NCI-H1694 treated with DMSO at 0.1 percent for 48 hours (cell line): ENCODE measurements around the gene SPATA31E1.
"Not testable (repeated sequence)": the region's sequence is repeated elsewhere in the genome, so short reads cannot be mapped to it uniquely, and the experiment has no call there.

ENCODE experiments used
- DNase-seq: peaks from one replicate; lab custom pipeline; 2025; lab: John Stamatoyannopoulos, UW

SPATA31E1 gene

DNA sequence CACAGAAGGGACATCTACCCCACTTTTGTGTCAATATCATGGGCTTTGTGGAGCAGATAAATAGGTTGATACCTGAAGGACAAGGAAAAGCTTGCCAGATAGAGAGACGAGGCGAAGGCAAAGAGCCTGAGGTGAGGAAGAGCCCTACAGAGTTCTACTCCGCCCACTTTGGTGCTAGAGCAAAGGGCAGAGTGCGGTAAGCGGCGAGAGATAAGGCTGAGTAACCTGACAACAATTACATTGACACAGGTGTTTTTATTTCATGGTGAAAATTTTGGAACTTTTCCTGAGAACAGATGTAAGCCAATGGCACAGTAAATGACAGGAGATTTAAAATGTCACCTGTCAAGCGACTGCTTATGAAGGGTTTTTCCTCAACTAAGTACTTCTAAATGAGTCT, 51.8 kb downstream of the SPATA31E1 start:
- not testable (repeated sequence) for DNase-seq

DNA sequence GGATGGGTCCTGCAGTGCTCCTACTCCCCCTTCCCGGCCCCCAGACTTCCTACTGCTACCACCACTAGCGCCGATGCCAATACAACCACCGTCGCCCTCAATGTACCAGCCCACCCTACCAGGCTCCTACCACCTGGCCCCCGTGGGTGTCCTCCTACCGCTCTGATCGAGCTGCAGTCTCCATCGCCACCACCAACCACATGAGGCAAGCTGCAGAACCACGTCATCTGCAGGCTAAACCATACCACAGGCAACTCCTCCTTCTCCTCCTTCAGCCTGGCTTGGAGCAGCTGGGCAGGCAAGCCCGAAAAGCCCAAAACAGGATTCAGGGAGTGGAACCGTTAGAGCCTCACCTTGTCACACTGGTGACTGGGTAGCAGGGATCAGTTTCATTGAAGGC, 54.7 kb downstream of the SPATA31E1 start:
- DNase-seq: not testable (repeated sequence)

DNA sequence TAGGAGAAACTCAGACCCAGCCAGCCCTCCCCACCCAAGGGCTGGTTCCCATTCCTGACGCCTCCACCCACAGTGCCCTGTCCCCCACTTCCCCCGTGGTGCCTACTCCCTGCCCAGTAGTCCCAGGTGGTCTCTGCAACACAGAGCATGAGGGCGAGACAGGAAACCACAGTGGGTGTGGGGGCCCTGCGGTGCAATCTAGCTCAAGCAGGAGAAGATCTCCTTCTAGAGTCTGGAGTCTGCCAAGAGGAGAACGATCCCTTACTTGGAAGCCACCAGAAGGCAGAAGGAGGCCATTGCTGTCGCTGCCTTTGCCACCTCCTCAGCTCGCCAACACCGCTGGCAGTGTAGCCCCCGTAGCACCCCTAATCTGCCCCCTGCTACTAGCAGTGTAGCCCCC, 55.2 kb downstream of the SPATA31E1 start:
- DNase-seq: not testable (repeated sequence)

DNA sequence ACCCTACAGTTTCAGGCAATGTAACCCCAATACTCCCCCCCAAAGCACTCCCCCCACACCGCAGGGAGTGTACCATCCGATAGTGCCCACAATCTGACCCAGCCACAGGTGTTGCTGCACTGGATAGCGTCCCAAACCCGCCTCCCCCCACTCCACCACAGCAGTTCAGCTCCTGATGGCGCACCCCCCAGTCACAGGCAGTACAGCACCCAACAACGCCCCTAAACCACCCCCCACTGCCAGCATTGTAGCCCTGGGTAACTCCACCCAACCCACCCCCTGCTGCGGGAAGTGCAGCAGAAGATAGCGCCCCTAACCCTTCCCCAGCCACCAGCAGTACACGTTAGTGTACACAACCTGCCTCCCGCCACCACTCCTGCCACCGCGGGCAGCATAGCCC, 55.7 kb downstream of the SPATA31E1 start:
- DNase-seq: not testable (repeated sequence)
